ENCODE measurements around the gene NFIA.

The NFIA gene

DNA sequence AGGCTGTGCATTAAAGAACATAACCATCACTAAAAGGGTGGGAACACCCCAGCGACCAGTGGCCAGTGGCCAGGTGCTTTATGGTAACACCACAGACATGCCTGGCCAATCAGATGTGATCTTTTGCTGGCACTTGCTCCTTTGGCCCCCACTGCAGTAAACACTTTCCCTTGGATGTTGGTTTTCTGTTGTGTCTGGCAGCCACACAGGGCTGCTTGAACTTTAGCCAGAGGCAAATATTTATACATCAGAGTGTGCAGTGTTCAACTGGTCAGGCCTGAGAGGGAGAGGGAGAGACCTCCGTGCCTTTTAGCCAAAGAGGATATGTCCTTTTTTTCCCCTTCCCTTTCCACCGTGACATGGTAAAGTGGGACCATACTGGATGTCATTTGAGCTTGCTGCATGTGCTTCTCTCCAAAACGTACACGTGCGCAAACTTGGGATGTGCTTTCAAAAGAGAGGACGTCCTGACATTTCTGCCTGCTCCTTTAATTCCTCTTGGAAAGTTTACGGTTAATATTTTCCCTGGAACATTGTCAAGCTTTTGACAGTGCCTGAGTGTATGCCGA is 101.2 kb downstream of the NFIA start:
- DNase-seq (ENCODE audit: low spot score), result no peak

DNA sequence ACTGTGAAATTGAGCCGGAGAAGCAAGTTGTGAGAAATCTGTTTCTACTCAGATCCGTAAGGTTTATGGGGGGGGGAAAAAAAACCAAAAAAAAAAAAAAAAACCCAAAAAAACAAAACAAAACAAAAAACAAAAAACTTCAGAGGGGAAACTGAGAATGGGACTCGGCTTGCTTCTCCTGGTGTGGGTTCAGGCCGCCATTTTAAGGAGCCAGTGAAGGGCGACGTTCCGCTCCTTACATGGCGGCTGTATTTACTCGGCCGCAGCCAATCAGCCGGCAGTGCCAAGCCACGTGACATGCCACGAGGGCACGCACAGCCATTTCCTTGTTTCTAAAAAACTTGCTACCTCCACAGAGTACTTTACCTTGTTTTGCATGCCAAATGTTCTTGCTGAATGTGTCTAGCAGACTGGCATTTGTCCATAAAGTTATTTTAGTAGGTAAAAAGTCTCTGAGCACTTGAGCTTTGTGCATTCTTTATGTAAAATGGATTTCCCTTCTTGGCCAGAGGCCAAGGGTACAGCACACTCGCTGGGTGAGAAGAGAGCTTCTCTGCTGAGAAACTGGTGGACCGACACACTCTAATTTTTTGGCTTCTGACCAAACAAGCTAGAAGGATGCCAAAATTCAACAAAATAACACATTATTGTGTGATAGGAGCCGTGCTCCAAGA is 101.8 kb downstream of the NFIA start:
- no peak for DNase-seq (ENCODE audit: low spot score)

DNA sequence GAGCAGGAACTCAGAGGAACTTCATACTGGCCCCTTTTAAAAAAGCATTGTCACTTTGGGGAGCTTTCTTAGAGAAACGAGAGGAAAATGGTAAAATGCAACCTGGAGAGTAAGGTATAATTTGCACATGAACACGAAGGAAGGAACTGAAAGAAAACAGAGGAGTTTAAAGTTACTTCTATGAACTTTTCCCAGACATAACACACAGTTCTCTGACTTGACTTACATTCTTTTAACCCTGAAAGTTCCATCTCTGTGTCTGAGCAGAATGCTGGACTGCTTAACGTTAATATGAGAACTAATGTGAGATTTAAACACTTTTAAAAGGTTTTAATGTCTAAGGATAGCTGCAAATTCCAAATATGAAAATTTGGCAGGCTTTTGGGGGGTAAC is 102.3 kb downstream of the NFIA start:
- DNase-seq (ENCODE audit: low spot score), result no peak

DNA sequence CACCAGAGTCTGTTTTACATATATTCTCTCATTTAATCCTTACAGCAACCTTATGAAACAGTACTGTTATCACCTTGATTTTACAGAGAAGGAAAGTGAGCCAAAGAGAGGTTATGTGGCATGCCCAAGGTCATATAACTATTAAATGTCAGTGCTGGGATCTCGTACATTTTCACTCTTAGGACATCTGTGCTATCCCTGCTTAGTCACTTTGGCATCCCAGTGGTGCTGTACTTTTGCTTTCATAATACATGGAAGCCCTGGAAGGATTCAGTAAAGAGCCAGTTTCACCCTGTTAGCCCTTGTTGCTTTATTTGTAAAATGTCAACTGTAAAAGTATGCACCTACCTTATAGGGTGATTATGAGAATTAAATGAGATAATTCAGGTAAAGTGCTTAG is 104.4 kb downstream of the NFIA start:
- no peak for DNase-seq (ENCODE audit: low spot score)

DNA sequence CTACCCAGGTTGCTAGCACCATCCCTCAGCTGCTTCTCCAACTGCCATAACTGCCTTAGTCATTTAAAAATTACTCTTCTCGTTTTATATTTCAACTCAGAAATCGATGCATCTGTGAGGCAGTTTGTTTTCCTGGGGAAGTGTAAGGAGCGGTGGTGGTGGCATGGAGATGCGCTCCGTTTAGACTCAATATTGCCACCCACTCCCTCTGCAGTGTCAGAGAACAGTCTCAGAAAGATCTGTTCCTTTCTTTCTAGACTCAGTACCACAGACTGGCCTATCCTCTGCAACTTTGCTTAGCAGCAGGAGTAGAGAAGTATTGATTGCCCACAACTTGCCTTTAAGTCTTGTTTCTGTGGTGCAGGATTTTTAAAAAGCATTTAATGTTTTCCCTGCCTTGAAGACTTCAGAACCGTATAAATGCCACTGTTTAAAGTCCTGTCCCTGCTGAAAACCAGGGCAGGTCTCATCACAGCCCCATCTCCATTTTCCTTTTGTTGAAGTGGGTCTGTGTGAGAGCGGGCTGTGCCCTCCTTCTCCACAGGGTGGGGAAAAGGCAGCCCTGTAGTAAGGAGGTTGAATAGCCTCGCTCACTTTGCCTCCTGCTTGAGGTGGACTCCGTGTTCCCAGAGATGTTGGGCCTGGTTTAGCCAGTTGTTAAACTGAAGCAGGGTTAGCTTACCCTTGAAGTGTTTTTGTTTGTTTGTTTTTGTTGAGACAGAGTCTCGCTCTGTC is 105.2 kb downstream of the NFIA start:
- DNase-seq (ENCODE audit: low spot score), result no peak

DNA sequence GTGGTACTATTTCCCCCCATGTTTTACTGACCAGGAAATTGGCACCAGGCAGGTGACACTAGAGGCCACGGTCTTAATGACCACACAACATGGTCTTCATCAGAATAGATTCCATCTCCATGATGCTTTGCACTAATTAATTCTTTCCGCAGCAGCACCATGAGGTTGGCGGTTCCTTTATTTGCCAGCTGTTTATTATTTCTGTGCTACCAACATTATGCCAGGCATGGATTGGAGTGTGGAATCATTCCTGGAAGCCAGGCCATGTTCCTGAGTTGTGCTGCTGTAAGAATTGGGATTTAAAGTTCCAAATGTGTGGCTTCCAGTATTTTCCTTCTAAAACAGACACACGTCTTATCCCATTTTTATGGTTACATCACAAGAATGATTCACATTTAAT is 107.8 kb downstream of the NFIA start:
- no peak for DNase-seq (ENCODE audit: low spot score)

DNA sequence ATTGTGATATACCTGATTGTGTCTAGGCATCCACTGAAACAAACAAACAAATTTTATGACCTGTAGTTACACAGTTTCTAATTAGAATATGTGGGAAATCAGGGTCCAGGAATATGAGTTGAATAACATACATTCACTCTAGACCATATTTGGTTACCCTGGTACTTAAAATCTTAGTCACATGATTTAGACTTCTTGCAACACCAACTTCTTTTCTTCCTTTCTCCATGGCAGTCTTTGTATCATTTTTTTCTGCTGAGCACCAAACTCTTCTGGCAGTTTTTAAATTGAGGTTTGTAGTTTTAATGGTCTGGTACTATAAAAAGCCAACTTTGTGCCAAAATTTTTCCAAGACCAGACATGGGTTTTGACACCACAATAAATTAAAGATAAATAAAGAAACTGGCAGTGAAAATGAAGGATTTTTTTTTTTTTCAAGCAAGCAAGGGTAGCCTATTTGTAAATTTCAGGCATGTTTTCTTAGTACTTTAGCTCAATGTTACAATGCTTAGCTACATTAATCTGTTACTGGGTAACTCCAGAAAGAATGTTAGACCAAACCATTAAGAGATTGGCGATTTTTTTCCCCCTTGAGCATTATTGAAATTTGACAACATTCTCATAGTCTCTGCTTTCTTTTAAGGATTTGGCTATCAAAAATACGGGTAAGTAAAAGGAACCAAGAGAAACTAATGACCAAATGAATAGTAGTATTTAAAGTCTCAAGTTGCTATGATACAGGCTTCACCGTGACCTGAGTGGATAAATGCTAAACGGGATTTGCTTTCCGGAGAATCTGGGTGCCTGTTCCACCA is 108.5 kb downstream of the NFIA start:
- DNase-seq (ENCODE audit: low spot score), result no peak

DNA sequence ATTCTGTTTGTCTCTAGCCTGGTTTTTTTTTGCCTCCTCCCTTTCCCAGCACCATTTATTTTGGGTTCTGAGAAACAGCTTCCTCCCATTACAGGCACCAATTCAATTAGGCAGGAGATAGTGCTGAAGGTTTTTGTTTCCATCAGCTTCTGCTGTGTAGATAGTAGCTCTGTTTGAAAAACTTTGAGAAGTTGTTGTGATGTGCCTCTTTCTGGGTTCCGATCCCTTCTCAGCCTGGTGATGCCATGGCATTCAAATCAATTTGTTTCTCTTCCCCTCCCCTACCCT is 109.0 kb downstream of the NFIA start:
- no peak for DNase-seq (ENCODE audit: low spot score)

DNA sequence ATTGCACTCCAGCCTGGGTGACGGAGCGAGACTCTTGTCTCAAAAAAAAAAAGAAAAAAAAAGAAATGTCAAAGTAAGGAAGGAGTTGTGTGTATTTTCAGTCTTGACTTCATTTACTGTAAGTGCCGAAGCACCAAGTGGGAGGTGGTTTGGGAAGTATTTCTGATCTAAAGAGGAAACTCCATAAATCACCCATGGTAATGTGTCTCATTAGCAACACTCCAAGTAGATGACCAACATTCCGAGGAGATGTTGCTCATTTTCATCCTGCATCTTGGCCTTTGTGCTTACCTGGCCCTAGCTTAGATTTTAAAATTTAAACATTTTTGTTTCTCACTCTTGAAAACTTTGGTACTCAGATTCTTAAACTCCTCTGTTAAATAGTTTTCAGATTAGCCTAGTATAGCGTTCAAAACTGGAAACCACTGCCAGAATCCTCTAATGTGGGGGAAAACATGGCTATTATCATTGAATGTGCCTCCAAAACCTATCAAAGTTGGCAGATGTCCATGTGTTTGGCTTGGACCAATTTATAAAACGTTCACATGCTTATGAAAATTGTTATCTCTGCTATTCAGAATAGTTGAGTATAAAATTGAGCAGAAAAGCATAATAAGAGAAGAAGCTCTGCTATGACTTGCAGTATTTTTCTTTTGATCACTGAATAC is 110.4 kb downstream of the NFIA start:
- no peak for DNase-seq (ENCODE audit: low spot score)

DNA sequence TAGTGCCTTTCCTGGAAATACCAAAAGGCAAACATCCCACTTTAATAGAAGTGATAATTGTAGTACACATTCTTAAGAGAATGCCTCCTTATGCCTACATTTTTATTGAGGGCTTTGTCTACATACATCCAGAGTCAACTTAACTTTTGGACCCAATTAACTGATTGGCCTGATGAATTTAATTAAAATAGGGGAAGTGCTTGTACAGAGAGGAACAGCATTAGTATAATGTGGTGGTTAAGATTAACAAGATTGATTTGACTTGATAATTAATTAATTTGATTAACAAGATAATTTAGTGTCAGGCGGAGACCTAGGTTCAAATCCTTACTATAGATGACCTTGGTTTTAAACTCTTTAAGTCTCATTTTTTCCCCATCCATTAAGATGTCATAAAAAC is 111.4 kb downstream of the NFIA start:
- no peak for DNase-seq (ENCODE audit: low spot score)

DNA sequence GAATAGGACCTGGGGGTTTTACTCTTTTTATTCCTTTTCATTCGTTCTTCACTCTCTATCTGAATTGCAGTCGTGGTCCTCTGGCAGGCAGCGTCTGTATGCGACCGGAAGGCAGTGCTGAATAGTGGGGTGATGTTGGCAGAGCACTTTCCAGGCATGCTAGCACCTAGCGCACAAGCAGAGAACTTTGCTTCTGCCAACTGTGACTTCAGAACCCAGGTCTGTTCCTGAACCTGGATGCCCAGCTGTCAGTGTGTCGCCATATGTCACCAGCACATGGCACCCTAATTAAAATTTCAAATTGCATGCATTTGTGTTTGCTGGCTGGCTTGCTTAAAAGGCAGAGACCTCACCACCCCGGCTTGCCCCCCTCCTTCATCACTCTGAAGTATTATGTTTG is 116.2 kb downstream of the NFIA start:
- DNase-seq (ENCODE audit: low spot score), result no peak

DNA sequence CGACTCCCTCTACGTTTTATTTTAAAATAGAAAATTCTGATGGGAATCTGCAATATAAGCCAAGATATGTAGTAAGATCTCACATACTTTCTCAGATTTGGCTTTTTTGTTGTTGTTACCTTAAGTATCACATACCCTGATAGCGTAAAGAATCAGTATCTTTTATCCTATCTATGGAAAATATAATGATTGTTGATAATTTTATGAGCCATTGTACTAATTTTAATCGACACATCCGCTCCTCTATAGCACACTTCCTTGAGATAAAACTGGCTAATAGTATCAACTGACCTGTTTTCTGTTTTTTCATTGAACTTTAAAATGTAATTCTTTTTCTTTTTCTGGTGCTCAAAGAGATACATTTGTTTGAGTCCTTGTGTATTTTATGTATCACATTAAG is 118.7 kb downstream of the NFIA start:
- no peak for DNase-seq (ENCODE audit: low spot score)

DNA sequence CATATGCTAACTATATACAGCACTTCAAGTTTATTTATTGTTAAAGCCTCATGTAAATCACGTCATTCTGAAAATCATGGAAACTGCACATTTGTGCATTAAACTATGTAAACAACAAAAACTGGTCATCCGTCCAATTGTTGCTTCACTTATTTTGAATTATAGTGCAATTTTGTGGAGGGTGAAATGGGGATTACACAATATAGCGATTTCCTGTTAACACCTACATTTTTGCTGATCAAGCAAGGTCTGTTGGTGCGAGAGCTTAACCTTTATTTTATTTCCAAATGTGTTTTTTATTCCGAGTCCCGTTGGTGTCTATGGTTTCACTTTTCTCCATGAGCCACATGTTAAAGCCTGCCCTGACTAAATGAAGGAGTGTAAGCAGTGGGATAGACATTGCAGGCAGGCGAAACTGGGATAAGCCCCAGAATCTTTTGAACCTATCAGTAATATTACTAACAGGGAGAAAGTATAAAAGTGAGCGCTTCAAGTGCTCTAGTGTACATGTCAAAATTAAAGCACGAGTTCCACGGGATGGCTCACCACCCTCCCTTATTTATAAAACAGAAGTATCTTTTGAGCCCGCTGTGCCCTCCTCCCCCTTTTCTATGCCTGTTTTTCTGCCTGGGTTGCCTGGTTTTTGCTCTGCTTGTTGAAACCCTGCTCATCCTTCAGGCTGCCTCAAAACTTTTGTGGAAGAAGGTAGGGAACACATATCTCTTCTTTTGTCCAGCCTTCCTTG is 120.7 kb downstream of the NFIA start:
- DNase-seq (ENCODE audit: low spot score), result no peak

DNA sequence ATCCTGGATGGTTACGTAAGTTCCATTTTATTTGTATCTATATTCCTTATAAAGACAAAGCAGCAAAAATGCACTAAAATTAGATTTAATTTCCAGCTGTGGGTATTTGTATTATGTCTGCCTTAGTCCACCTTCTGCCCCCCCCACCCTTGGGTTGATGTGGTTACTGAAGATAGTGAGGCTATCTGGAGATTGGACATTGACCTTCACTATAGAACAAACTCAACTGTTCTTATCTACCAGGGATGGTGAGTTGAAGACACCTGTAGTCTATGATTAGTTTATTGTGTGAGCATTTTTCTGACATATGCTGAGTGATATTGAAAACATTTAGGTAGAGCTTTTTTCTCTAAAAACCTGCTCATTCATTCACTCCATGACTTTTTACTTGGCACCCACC is 122.2 kb downstream of the NFIA start:
- no peak for DNase-seq (ENCODE audit: low spot score)

DNA sequence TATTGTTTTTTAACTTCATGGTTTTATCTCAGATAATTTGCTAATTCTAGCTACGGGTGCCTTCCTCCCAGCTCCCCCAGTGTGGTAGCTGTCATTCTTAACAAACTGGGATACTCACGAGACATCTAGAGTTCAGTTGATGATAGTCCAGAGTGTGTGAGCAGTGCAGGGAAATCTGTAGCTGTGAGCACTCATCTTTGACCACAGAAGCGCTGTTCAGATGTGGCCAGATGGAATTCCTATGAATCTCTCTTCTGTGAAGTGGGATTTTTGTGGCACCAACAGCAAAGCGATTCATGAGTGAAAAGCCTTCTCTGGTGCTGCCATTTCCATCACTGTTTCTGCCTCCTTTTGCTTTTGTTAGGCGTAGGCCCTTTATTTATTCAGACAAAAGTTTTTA is 125.1 kb downstream of the NFIA start:
- no peak for DNase-seq (ENCODE audit: low spot score)

DNA sequence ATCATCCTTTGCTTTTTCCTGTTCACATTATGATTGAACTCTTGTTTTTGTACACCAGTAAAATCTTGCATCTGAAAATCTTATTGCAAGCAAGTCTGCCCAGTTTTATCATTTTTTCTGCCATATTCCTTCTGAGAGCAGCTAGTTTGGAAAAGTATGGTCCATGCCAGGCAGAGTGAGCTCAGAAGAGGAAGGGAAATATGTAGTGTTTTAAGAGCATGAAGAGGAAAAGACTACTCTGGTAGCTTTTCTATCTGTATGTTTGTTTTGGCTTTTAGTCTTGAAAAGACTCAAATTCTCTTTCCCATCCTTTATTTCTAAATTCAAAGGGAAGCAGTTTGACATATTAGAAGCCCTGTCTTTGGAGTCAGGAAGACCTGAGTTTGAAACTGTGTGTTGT is 125.8 kb downstream of the NFIA start:
- no peak for DNase-seq (ENCODE audit: low spot score)

DNA sequence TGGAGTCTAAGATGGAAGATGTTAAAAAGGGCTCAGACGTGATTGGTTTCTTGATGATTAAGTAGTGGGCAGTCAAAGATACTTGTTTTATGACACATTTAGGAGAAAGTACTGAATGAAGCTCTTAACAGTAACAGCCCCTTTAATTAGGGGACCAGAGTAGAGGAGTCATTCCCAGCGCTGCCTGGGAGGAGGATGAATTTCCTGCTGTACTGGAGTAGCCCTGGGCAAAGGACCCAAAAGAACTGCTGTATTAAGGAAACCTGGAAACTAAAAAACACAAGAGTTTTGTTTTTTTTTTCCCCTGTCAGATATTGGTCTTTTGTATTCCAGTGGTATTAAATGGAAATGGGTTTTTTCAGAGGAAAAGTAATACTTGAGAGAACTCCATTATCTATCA is 126.5 kb downstream of the NFIA start:
- DNase-seq (ENCODE audit: low spot score), result no peak

DNA sequence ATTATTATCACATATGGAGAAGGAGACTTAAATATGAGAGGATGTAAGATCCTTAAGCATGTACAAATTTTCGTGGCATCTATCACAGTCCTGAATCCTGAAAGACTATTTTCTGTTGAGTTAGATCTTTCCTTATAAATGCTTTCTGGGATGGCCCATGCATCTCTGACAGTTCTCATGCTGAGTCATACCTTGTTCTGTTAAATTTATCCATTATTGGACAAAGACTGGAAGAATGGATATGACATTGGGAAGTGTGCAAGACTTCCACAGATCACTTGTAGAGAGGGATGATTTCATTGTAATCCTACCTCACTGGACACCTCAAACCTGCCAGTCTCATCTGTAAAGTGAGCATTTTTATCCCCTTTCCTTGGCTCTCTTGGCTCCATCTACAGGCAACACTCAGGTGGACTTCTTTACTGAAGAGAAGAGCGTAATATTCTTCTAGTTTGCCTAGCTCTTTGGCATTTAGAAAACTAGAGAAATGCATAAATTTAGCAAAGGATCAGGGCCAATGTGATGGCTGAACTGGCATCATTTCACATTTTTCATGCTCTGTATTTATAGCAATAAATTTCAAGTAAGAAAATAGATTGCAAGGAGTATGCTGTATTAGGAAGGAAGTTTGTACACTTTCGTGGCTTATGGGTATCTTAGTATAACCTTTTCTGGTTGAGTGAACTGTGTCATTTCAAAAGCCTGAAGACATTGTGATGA is 128.2 kb downstream of the NFIA start:
- no peak for DNase-seq (ENCODE audit: low spot score)

DNA sequence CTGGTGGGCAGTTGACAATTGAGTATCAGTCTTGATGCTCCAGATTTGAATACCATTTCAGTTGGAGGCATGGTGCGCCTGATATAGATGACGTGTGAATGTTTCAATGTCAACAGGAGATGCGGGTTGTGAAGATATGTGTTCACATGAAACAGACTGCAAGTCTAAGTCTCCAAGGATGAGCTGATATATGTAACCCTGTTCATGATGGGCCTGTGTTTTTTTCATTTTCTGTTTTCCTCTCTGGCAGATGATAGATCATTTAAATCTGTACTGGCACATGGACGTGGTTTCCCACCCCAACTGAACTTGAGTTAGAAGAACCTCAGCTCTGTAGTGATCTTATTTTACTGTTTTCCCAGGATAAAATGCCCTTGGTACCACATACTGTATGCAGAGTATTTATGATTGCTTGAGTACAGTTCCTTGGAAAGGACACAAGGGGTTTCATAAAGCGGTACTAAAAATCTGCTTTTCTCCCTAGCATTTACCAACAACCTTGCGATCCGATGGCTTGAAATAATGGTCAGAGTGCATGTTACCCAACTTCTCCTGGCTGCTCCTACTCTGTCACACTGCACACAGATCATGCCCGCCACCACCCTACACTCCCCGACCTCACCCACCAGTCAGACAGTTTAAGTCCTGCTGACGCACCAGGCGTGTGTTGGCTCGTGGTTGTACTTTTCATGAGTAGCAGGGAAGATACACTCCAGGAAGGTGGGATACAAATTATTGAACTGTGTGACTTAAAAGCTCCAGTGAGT is 131.1 kb downstream of the NFIA start:
- no peak for DNase-seq (ENCODE audit: low spot score)

DNA sequence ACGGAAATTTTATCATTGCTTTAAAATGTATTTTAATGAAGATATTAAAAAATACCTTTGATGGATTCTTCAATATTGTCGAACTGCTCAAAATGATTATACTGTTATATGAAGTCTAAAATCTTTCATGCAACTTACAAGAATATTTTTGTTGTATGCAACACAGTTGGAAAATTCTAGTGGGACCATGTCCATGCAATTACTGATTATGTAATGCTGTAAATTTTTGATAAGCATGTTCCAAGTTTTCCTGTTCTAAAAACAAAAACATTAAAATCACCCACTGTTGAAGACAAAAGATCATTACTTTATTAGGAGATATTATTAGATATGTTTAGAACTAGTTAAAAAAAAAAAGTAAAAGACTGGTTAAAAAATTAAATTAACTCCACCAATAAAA is 132.8 kb downstream of the NFIA start:
- DNase-seq (ENCODE audit: low spot score), result no peak
